Sciatic nerve (tissue), 2 donors: Measurements from ENCODE around the gene KCNT1. TPM values are rescaled to one million over a fixed set of nuclear protein-coding genes. Genes with fewer than 3 reads are reported as not detected.

ENCODE experiments used
- ATAC-seq: fragments of 200-7000 bp; cut with Tn5 transposase; one replicate; pipeline ENCODE4 v1.9.1; 2020; ENCODE audit warnings: mild to moderate bottlenecking, moderate library complexity
- DNase-seq: peaks from one replicate; pipeline ENCODE4 v3.0.0-alpha.2; 2020; ENCODE audit warnings: low spot score
- intact Hi-C: fragments of 100-400 bp; cut with DNase I; formaldehyde crosslinking; loops from one replicate; pipeline ENCODE4 v1.14.2; 2022
- total RNA-seq: library from RNA; stranded (reverse); fragmentation: NEBNext Ultra II Directional; extraction: Animal tissue kit (Norgen Biotek cat#: 25700); gene quantifications from one replicate; pipeline ENCODE4 v1.2.1, GENCODE V29; 2021
- donor health status: DM: no; HTN: no; CAD: no.
- donor health status: DM: no; HTN: no; CAD: no.

The KCNT1 gene
- total RNA-seq, 1 donor from 2014 or later, result 0.53 TPM

DNA sequence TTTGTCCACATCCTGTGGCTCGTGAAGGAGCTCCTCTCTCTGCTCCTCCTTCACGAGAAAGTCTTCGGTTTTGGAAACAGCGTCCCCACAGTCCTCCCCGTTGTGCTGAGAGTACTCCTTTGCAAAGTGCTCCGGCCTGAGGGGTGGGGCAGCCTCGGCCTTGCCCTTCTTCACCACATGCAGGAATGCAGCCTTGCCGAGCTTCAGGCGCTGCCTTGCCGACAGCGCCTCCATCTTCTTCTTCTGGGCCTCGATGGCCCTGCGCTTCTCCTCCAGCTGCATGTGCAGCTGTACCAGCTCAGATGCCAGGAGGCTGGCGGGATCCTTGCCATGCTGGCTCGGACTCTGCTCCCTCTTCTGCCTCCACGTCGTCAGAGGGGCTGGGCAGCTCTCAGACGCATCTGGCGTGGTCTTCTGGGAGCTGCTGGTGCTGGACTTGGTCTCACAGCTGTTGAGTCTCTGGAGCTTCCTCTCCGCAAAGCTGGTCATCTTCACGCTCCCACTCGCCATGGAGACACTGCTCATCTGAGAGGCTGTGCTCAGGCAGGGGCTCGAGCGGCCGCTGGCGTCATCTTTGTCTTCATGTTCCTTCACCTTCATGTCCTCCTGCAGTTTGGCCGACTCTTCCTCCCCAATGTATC lies 119.9 kb downstream of the KCNT1 start:
- ATAC-seq (no peak), DNase-seq (no peak)
- intact Hi-C loops, result no loop called here

GRCh38 chr9:135822374-135822755 lies 120.4 kb downstream of the KCNT1 start:
- ATAC-seq (no peak), DNase-seq (no peak)
- intact Hi-C loops, result no loop called here

- intact Hi-C loops, result no loop called here
- DNase-seq (no peak), ATAC-seq (no peak)
Observed at GRCh38 chr9:135823036-135823435, 121.1 kb downstream of the KCNT1 start.

- ATAC-seq, result no peak
- no peak for DNase-seq
- intact Hi-C loops, result no loop called here
Observed at GRCh38 chr9:135825435-135826187, 123.6 kb downstream of the KCNT1 start.

DNA sequence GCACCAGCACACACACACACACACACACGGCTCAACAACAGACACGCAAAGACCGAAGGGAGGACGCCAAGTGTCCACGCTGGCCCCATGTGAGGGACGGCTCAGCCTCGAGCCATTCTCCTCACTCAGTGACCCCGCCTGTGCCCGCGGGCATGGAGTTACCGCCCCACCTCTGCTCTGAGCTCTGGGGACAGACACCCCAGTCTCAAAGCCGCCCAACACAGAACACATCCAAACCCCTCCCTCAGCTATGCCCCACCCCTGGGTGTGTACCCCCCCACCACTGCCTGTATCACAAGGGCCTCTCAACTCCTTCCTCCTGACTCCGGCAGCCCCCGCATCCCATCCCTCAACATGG lies 124.2 kb downstream of the KCNT1 start:
- no peak for ATAC-seq
- no peak for DNase-seq
- intact Hi-C loops, result no loop called here

DNA sequence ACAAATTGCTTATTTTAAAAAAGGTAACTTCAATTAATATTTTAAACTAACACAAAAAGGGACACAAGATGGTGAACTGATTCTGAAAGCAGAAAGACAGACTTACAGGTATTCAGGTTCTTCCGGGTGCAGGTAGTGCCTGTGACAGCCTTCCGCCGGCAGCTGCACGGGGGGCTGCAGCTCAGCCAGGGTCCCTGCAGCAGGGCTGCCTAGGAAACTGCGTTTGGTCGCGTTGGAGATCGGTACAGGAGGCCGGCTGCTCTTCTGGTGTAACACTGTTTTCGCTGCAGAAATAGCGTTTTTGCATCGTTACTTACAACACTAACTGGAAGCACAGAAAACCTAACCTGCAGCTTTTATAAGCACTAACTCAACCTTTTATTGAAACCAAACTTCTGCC lies 125.3 kb downstream of the KCNT1 start:
- intact Hi-C loops, result no loop called here
- ATAC-seq (no peak), DNase-seq (no peak)

DNA sequence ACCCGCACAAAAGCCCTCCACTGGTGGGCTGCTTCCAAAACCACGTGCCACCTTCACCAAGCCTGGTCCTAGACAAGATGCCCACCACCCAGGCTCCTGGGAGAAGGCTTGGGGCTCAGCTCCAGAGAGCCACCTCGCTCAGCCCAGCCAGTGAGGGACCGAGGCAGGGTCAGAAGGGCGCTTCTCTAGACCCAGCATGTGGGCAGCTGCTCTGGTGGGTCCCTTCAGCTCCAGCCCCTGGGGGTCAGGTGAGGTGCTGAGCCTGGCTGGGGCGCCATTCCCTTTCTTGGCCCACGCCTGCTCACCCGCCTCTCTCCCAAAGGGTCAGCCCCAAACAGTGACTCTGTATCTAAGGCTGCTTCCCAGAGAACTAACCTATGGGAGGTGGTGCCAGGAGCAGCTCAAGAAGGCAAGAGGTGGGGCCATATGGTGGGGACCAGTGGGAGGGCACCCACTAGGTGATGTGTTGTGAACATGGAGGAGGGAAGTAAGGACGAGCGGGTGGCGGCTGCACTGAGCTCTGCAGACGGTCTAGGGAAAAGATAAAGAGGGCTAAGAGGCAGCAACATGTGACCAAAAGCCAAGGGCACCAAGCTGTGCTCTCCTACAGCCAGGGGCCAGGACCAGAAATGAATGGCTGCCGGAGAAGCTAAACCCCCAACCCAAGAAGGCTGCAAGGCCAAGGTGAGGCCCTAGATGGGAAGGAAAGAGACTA lies 126.0 kb downstream of the KCNT1 start:
- intact Hi-C loops, result no loop called here
- ATAC-seq (no peak), DNase-seq (no peak)

DNA sequence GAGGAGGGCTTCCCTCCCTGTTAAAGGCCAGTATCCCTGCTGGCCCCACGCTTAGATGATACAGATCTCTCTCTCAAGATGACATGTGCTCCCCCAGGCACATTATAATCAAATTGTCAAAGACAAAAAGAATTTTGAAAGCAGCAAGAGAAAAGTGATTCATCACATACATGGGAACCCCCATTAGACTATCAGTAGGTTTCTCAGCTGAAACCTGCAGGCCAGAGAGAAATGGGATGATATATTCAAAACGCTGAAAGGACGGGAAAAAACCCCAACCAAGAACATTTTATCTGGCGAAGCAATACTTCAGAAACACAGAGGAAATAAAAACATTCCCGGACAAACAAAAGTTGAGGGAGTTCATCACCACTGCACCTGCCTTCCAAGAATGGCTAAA lies 126.7 kb downstream of the KCNT1 start:
- intact Hi-C loops, result no loop called here

GRCh38 chr9:135830496-135830895 lies 128.5 kb downstream of the KCNT1 start:
- ATAC-seq, result no peak
- intact Hi-C loops, result no loop called here
- DNase-seq, result no peak

More for the DNA sequence above, 126.7 kb downstream of the KCNT1 start:
- ATAC-seq (no peak), DNase-seq (no peak)

- ATAC-seq (no peak), DNase-seq (no peak)
- intact Hi-C loops, result no loop called here
Observed at GRCh38 chr9:135833864-135834263, 131.9 kb downstream of the KCNT1 start.

DNA sequence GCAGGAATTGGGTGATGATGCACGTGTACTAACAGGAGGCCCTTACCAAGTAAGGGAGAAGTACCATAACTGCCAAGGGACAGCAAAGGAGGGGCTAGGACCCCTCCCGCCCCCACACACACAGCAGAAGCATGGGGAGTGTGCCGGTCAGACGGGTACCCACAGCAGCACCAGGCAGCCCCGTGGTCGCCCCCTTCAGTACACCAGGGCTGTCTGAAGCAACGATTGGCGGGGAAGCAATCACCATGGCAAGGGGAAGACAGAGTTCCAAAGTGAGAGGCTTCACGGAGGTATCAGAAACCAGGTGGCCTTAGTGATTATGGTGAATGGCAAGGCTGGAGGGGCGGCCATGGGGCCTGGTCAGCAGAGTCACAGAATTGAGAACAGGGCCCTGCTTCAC lies 133.1 kb downstream of the KCNT1 start:
- DNase-seq (no peak), ATAC-seq (no peak)
- intact Hi-C loops, result no loop called here

DNA sequence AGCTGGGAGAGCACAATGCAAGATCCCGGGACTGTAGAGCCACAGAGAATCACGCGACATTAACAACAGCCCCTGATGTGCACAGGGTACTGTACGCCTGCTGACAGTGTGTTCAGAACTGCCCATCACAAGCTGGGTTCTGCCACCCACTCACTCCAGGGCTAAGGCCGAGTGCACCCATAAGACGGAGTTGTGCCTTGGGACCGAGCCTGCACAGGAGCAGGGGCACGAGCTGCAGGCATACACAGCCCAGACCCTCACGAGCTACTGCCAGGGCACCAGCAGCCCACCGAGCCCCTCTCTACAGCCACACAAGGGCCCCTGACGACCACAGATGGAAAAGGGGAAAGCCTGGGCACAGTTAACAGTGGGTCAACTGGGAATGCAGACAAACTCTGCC lies 137.5 kb downstream of the KCNT1 start:
- intact Hi-C loops, result no loop called here
- no peak for DNase-seq
- ATAC-seq, result no peak

- intact Hi-C loops, result no loop called here
- no peak for DNase-seq
- no peak for ATAC-seq
Observed at GRCh38 chr9:135840107-135840506, 138.1 kb downstream of the KCNT1 start.

- DNase-seq (no peak), ATAC-seq (no peak)
- intact Hi-C loops, result no loop called here
Observed at GRCh38 chr9:135840539-135840938, 138.6 kb downstream of the KCNT1 start.

Other genes starting within 250 kb of the KCNT1 start
- gene PPP1R26, start 222.4 kb upstream of the KCNT1 start, total RNA-seq, result 13.9 TPM
- 17.5 TPM for gene MRPS2, start 201.5 kb upstream of the KCNT1 start, total RNA-seq
- not detected for gene LCN1, start 180.7 kb upstream of the KCNT1 start, total RNA-seq
- not detected for gene OBP2A, start 156.1 kb upstream of the KCNT1 start, total RNA-seq
- gene PAEP, start 140.4 kb upstream of the KCNT1 start, total RNA-seq, result not detected
- not detected for gene GLT6D1, start 62.6 kb upstream of the KCNT1 start, total RNA-seq
- gene LCN9, start 38.9 kb upstream of the KCNT1 start, total RNA-seq, result not detected
- gene SOHLH1, start 2.7 kb upstream of the KCNT1 start, total RNA-seq, result not detected
- 39.8 TPM for gene CAMSAP1, start 205.4 kb downstream of the KCNT1 start, total RNA-seq